Parathyroid adenoma (tissue), 2 donors: ENCODE data around the gene PSME1.

Experiments used
- H2AFZ ChIP-seq: fragments of 300-600 bp; sonication (generic); one replicate; pipeline ENCODE4 v1.7.0; 2017; ENCODE audit warnings: antibody characterized with exemption, mild to moderate bottlenecking
- H3K27ac ChIP-seq: fragments of 300-600 bp; sonication (generic); one replicate; pipeline ENCODE4 v1.7.0; 2017
- H3K27me3 ChIP-seq: fragments of 300-600 bp; sonication (generic); one replicate; pipeline ENCODE4 v1.7.0; 2017; ENCODE audit warnings: low read length; ENCODE audit not compliant: control insufficient read depth, insufficient read depth
- H3K36me3 ChIP-seq: fragments of 300-600 bp; sonication (generic); one replicate; pipeline ENCODE4 v1.7.0; 2017; ENCODE audit warnings: low read length; ENCODE audit not compliant: control insufficient read depth, insufficient read depth
- H3K4me1 ChIP-seq: fragments of 300-600 bp; sonication (generic); one replicate; pipeline ENCODE4 v1.7.0; 2017; ENCODE audit warnings: control low read depth
- H3K4me2 ChIP-seq: fragments of 300-600 bp; sonication (generic); one replicate; pipeline ENCODE4 v1.7.0; 2017; ENCODE audit warnings: low read length
- H3K4me3 ChIP-seq: fragments of 300-600 bp; sonication (generic); one replicate; pipeline ENCODE4 v1.7.0; 2017; ENCODE audit warnings: low read depth, low read length
- H3K79me2 ChIP-seq: fragments of 300-600 bp; sonication (generic); one replicate; pipeline ENCODE4 v1.7.0; 2017; ENCODE audit warnings: control low read depth
- H3K9ac ChIP-seq: fragments of 300-600 bp; sonication (generic); one replicate; pipeline ENCODE4 v1.7.0; 2017; ENCODE audit warnings: mild to moderate bottlenecking
- H3K9me3 ChIP-seq: fragments of 300-600 bp; sonication (generic); one replicate; pipeline ENCODE4 v1.7.0; 2017; ENCODE audit warnings: low read length; ENCODE audit not compliant: control insufficient read depth
- TF ChIP-seq, protein P1 (sequence below): fragments of 300-600 bp; sonication (generic); IDR thresholded peaks from one replicate; pipeline ENCODE4 v1.7.0; 2017; ENCODE audit warnings: antibody characterized with exemption, mild to moderate bottlenecking
- donor health status: primary hyperparathyroidism.

PSME1 gene

DNA sequence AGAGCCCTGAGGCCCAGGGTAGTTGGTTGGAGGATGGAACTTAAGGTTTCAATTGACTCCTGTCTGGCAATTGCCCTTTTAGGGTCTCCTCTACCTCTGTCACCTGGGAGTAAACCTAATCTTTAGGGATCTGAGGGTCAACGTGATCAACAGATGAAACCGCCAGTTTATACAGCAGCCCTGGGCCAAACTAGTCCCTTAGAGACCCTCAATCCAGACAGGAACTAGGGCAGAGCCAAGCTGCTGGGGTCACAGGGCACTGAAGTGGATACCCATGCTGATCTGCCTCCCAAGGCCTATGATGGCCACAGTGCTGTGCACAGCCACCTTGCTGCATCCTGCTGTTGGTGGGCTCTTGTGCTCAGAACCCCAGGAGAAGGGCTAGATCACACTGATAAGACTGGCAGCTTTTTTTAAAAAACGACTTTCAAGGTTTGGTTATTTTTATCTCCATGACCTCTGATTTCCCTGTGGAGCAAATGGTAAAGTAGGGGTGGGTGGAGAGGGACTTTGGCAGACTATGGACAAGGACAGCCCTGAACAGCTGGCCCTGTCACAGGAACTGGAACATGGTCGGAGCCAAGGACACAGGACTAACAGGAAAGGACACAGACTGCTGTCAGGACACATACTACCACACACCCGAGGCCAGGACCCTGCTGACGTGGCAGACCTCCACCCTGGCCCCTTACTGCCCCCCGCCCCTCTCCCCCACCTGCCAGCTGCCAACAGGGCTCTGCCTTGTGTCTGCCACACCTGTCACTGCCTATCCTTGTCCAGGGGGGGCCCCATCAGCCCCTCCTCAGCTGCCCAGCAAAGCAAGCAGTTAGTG lies 5.1 kb upstream of the PSME1 start:
- H3K9me3 ChIP-seq: no peaks in the 10 kb centered on the region
- no peaks in the 10 kb centered on the region for H3K4me1 ChIP-seq
- H3K27me3 ChIP-seq: no peaks in the 10 kb centered on the region
- TF ChIP-seq, protein P1, sequence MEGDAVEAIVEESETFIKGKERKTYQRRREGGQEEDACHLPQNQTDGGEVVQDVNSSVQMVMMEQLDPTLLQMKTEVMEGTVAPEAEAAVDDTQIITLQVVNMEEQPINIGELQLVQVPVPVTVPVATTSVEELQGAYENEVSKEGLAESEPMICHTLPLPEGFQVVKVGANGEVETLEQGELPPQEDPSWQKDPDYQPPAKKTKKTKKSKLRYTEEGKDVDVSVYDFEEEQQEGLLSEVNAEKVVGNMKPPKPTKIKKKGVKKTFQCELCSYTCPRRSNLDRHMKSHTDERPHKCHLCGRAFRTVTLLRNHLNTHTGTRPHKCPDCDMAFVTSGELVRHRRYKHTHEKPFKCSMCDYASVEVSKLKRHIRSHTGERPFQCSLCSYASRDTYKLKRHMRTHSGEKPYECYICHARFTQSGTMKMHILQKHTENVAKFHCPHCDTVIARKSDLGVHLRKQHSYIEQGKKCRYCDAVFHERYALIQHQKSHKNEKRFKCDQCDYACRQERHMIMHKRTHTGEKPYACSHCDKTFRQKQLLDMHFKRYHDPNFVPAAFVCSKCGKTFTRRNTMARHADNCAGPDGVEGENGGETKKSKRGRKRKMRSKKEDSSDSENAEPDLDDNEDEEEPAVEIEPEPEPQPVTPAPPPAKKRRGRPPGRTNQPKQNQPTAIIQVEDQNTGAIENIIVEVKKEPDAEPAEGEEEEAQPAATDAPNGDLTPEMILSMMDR: no peak
- H3K4me3 ChIP-seq: no peak overlapping the region
- H3K4me2 ChIP-seq: no peak overlapping the region
- no peaks in the 10 kb centered on the region for H3K36me3 ChIP-seq
- no peak overlapping the region for H2AFZ ChIP-seq
- H3K9ac ChIP-seq: no peak overlapping the region
- no peaks in the 10 kb centered on the region for H3K79me2 ChIP-seq
- H3K27ac ChIP-seq: peak overlapping the region; percentile 11

DNA sequence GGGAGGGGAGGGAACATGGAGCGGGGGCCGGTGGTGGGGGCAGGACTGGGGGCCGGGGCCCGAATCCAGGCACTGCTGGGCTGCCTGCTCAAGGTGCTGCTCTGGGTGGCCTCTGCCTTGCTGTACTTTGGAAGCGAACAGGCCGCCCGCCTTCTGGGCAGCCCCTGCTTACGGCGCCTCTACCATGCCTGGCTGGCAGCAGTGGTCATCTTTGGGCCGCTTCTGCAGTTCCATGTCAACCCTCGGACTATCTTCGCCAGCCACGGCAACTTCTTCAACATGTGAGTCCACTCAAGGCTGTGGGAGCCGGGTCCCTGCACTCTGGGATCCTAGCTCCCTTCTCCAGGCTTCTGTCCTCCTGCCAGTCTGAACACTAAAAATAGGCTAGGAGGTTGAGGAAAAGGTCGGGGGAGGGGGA lies 4.4 kb upstream of the PSME1 start:
- Histone ChIP-seq H3K4me1 (no peaks in the 10 kb centered on the region), H3K4me2 (no peak overlapping the region), H3K79me2 (no peaks in the 10 kb centered on the region), H3K9me3 (no peaks in the 10 kb centered on the region), H2AFZ (no peak overlapping the region), H3K27me3 (no peaks in the 10 kb centered on the region), H3K36me3 (no peaks in the 10 kb centered on the region), H3K27ac (peak overlapping the region; percentile 11), H3K4me3 (no peak overlapping the region), H3K9ac (no peak overlapping the region)
- TF ChIP-seq, protein P1: no peak

DNA sequence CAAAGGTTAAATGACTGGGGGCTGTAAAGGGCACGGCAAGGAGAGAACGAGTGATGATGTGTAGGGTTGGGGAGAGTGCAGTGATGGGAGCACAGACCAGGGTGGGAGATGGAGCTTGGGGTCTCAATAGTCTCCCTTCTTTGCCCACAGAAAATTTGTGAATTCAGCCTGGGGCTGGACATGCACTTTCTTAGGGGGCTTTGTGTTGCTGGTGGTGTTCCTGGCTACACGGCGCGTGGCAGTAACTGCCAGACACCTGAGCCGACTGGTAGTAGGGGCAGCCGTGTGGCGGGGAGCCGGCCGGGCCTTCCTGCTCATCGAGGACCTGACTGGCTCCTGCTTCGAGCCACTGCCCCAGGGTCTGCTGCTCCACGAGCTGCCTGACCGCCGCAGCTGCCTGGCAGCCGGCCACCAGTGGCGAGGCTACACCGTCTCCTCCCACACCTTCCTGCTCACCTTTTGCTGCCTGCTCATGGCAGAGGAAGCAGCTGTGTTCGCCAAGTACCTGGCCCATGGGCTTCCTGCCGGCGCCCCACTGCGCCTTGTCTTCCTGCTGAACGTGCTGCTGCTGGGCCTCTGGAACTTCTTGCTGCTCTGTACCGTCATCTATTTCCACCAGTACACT lies 3.8 kb upstream of the PSME1 start:
- Histone ChIP-seq H3K4me1 (no peaks in the 10 kb centered on the region), H3K27me3 (no peaks in the 10 kb centered on the region), H3K36me3 (no peaks in the 10 kb centered on the region), H2AFZ (no peak overlapping the region), H3K4me3 (no peak overlapping the region), H3K27ac (no peak overlapping the region), H3K79me2 (no peaks in the 10 kb centered on the region), H3K4me2 (no peak overlapping the region), H3K9me3 (no peaks in the 10 kb centered on the region), H3K9ac (no peak overlapping the region)
- TF ChIP-seq, protein P1: no peak

DNA sequence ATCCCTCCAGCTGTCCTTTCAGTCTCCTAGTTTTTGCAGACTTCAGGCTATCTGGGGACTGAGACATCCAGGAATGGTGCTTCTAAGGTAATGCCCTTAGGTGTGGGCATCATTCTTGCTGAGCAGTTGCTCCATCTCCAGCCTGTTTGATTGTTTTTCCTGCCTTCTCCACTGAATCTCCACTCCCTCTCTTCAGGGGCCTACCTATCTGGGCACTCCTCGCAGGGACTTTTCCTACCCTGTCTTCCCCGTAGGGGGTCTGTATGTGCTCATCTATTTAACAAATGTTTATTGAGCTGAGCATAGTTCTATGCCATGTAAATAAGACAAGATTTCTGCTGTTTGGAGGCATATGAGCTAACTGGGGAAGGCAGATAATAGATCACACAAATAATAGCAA lies 3.0 kb upstream of the PSME1 start:
- Histone ChIP-seq H3K4me1 (peaks cover 4% of the 10 kb centered on the region), H3K4me2 (no peak overlapping the region), H3K27ac (no peak overlapping the region), H3K9ac (no peak overlapping the region), H2AFZ (no peak overlapping the region), H3K79me2 (no peaks in the 10 kb centered on the region), H3K36me3 (no peaks in the 10 kb centered on the region), H3K4me3 (no peak overlapping the region), H3K27me3 (no peaks in the 10 kb centered on the region), H3K9me3 (no peaks in the 10 kb centered on the region)
- TF ChIP-seq, protein P1: no peak
